Stimulated activated naive CD4-positive, alpha-beta T cell (primary cell): ENCODE measurements around the gene IFRD2.
"Not testable (repeated sequence)": the region's sequence is repeated elsewhere in the genome, so short reads cannot be mapped to it uniquely, and the experiment has no call there.

Experiments
- DNase-seq, 6 experiments: peaks; one replicate each; lab custom pipeline; 2025; lab: John Stamatoyannopoulos, UW

The IFRD2 gene

DNA sequence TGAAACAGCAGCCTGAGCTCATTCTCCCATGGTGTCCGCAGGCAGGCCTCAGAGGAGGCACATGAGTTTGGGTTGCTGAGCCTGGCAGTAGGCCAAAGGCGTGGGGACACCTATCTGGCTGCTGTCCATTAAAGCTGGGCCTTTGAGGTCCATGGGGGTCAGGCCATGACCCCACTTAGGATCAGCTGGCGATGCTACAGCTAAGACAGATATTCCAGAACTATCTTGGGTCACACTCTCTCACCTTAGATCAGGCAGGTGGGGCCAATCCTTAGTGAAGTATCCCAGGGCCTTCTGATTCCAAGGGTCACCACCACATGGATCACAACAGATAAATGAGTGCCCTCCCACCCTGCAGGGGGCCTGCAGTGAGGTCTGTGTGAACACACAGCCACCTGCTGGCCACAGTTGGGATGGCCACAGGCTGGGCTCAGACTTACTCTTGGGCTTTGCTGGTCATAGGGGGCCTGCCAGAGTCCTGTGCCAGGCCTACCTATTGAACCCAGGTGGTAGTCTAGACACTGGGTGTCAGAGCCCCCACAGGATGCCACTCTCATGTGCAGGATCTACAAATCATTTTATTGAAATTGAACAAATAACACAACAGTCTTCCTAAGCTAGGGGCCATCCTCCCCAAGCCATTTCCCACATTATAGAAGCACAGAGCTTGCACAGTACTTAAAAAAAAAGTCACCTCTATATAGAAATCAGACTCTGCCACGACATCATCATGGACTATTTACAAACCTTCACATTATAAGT is 32.3 kb upstream of the IFRD2 start:
- DNase-seq: peak; percentile 5 to 46 (median 34)

DNA sequence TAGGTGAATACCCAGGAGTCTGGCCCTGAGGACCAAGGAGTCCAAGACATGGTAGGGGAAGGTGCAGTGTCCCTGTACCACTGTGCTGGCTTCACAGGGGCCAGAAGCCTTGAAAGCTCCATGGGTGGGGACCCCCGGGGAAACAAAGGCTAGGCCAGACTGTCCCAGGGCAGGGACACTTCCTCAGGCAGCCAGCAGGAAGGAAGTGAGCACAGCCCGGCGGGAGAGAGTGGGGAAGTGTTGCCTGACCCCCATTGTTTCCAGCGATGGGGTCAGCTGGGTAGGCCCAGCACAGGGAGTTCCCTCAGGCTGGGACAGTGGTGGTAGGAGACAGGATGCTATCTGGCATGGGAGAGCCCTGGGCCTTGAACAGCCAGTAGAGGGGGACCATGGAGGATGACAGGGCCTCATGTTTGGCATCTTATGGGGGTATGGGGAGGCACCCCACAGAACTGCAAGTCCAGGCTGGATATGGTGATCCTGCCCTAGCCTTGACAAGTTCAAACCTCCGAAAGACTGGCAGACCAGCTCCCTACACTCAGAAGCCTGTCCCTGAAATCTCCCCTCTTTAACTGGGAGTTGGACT is 31.5 kb upstream of the IFRD2 start:
- DNase-seq: no peak

DNA sequence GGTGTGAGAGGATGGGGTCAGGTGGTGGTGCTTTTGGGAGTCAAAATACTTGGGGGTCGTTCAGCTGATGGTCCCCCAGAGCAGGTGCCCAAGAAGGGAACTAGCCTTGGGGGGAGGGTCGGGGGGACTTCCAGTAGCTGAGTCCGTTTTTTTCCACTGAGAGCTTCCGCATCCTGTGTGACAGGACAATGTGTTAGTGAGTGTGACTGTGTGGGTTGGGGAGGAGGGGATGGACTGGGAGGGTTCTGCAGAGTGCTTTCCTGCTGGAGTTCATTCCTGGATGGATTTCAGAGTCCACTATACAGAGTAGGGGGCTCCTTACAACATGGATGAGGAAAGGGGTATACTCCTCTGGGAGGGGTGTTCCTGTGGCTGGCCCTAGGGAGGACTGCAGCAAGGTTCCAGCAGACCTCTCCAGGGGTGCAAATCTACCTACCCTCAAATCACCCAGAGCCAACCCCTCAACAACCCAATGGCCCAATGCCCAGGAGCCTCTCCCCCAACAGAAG is 30.9 kb upstream of the IFRD2 start:
- DNase-seq: no peak

DNA sequence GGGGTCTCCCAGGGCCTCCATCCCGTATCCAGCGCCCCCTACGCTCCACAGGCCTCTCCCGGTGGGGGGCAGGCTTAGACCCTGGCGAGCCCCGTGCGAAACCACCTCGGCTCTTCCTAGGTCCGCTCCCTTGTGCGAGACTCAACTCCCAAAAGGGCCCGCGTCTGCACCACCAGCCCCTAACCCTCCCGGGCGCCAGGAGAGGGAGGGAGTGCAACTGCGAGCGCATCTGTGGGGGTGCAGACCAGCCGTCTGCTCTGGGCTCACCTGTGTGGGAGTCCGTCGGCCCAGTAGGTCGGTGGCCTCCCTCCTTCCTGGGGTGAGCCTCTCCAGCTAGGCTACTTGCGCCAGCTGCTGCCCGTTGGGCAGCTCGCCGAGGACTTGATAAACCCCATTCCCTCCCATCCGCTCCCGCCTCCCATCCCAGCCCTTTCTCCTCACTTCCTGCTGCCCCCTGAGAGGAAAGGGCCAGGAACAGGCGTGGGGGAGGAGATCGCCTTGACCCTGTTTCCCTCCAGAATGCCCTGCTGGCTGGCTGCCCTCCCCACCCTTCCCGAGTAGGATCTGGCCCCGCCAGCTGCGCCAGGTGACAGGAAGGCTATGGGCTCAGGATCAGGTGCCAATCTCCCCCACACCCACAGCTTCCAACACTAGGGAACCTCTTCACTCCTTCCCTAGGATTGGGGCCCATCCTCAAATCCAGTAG is 30.3 kb upstream of the IFRD2 start, which contains the start of gene HYAL2:
TSS of gene HYAL2 (minus strand) at position 360 of the 706 bp plus-strand sequence. CDS start 2,256 bp downstream, outside the sequence.
- no peak for DNase-seq

DNA sequence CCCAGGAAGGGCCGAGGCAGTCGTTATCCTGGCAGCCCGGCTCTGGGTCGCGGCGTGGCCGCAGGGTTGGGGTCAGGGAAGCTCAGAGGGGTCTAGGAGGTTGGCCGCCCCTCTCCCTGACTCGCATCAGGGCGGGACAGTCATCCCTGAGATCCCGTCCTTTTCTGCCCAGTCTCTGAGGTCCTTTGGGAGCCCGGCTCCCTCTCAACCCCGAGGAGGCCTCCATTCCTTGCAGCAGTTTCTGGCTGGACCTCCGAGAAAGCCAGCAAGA is 29.8 kb upstream of the IFRD2 start:
- no peak for DNase-seq

DNA sequence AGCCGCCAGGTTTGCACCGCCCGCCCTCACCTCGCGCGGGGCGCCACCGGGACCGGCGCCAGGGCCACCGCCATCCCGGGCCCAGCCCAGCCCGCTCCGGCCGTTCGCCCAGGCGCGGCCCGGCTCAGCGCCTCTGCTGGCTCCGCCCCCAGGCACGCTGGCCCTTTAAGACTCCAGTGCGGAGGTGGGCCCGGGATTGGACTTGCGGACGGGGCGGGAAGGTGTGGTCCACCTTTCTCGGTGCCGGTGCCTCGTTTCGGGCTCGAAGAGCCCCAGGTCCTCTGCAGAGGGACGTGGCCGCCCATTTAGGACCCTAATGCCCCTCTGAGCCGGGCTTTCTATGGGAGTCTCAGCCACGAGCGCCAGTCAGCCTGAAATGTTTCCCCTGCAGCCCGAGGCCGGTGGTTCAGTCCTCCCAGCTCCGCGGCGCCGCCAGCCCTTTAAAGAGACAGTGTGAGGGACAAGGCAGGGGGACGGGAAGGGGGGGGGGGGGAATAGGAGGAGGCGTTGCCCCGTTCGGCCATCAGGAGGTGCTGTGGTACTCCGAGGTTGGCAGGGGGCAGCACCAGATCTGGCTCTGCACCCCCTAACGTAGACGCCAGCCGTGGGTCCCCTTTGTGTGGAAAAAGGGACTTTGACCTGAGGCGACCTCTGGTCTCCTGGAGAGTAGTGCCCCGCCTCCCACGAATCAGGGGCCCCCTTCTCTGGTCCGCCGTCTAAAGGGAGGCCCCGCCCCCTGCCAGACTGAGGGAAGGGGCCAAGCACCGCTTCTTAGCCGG is 29.3 kb upstream of the IFRD2 start:
- DNase-seq: peak; percentile 72 to 91 (median 79)

DNA sequence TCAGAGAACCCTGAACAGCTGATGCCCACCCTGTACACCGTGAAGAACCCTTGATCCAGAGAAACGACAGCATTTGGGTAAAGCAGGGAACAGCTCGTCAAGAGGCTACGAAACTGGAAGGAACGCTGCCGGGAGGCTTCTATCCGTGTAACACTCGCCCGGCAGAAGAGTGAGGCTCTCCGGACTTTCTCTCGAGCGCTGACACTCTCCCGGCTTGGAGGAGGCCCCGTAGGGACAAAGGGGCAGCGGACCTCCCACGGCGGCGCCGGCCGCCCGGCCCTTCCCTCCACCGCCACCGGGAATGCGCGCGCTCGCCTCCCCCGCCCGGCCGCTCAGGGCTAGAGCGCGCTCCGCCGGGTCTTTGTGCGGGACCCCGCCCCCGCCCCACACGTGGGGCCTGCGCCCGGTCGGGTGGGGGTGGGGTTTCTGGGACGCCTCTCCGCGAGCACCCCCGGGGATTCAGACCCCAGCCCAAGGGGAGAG is 28.7 kb upstream of the IFRD2 start:
- peak in 5 of 6 experiments; percentile 33 to 85 (median 69) for DNase-seq

DNA sequence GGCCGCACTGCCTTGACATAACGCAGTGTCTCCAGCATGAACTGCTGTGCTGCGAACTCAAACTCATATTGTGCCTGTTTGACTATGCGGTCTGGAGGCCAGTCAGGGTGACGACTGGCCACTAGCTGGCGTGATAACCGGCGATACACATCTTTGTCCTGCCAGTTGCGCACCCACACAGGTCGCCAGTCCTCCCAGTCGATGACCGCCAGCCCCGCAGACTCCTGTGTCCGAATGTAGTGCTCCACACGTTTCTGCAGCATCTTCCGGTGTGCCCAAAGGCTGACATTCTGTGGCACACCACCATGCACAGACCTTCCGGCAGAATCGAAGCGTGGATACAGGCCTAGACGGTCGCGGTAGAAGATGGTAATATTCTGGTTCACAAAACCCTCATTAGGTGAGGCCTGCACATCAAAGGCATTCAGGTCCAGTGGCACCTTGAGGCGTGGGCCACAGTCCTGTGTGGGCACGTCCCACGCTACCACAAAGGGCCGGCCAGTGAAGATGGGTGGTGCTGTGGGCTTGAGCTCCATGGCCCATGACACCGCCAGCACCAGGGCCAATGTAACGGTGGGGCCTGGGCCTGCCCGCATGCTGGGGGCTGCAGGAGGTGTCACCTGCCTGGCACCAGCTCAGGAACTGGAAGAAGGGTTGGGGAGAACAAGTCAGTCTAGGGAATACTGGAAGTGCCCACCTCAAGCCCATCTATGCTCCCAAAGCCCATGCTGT is 27.8 kb upstream of the IFRD2 start:
- DNase-seq: no peak

DNA sequence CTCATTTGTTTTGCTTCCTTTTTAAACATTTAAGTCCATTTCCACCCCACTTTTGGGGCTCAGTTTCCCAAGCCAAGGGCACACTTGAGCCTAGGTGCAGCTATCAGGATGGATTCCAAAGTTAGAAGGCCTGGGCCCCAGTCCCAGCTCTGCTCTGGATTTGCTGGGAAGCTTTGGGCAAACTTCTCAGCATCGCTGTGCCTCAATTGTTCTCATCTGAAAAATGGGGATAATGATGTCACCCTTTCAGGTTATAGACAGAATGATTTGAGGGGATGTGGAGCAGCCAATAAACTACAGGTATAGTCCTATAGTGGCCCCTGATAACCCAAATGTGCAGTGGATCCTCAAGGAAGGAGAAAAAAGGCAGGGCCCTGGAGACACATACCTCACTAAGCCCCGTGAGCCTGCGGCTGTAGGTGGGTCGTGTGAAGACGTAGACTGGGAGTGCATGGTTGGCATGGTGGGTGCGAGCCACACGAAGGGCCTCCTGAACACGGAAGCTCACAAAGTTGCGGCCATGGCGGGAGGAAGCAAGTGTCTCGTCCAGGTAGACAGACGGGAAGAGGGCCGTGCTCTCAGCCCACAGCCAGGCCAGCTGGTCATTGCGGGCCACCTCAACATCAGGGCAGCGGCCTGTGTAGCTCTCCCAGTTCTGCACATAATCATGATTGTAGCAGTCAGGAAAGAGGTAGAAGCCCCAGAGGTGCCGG is 27.1 kb upstream of the IFRD2 start:
- DNase-seq: no peak

DNA sequence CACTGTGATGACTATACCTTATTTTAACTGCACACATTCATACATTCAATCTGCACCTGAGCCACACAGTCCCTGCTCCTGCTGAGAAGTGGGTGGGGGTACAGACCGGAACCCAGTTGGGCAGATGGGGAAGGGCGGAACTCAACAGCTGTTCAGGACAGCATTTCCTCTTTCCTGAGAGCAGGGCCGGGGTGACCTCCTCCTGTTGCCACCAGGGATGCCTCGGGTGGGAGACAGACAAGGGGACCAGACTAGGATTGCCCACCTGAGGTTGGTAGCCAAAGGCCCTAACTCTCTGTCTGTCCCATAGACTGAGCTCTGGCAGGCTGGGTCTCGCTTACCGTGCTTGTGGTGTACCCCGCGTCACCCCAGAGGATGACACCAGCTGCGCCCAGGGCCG is 26.4 kb upstream of the IFRD2 start:
- DNase-seq: no peak

DNA sequence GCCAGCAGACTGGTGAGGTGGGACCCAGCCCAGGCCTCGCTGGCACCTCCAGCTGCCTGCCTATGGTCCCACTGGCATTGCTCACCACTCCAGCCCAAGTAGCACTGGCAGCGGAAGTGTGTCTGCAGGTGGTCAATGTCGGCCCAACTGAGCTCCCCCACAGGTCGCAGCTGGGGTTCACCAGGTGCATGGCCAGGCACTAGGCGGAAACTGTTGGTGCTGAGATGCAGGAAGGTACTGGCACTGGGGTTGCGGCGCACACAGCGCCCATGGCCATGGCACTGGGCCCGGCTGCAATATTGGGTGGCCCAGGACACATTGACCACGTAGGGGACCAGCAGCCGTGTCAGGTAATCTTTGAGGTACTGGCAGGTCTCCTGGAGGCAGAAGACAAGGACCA is 25.9 kb upstream of the IFRD2 start:
- DNase-seq: no peak

DNA sequence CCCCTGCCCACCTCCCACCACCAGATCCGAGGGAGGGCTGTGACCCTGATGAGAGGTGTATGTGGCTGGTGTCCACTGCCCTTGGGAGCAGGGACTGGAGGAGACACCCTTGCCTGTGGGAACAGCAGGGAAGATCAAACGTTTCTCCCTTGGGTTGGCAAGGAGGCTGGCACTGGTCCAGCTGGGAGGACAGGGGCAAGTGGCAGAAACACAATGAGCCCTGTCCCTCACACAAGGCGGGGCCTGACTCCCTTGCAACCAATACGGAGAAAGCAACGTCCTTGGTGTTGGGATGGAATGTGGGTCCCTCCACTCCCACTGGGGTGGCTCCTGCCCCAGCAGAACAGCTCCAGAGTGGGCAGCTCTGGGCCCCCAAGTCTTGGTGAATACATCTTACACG is 25.1 kb upstream of the IFRD2 start:
- DNase-seq: no peak

DNA sequence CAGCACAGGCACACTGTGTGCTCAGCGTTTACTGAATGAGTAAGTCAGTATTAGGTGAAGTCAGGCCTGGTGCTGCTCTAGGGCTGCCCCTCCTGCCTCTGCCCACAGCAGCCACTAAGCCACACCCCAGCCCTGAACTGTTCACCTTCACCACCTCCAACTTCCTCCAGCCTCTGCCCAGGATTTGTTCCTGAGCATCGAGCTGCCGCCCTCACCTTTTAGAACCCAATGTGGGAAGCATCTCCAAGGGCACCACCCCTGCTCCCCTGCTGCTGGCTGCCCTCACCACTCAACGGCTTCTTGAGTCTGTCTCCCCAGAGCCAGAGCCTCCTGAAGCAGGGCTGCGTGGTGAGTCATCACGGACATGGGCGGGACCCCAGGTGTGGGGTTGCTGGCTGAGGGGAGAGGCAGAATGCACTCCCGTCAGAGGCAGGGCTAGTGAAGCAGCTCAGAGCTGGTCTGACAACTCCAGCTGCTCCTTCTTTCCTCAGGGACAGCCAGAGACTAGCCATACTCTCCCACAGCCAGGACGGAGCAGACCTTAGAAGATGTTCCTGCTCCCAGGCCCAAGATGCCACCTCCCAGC is 24.5 kb upstream of the IFRD2 start:
- no peak for DNase-seq

DNA sequence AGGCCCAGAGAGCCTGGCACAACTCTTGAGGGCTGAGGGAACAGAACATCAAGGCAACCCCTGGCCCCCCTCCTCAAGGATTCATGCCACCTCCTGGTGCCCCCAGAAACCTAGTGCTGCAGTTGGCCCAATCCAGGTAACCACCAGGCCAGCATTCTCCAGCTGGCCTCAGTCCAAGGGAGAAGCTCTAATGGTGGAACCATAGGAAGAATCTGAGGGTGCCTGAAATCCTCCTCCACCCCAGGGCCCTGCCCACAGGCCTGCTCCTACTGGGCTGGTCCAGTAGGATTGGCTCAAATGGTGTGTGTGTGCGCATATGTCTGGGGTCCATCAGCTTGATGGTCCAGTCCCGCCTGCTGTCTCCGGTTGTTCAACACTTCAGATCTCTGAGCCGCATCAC is 22.6 kb upstream of the IFRD2 start:
- no peak for DNase-seq

DNA sequence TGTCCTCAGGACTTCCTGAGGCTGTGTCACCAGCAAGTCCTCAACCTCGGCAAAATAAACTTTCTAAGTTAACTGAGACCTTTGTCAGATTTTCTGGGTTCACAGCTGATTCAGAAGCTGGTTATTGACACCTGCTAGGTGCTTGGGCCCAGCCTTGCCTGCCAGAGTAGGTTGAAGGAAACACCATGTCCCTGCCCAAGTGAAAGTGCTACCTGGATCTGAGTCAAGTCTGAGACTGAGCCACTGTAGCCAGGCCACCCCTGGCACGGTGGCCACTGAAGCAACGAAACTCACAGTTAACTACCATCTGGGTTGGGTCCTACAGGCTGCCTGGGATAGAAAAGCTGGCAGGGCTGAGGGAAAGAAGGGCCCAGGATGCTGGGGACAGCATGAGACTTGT is 22.1 kb upstream of the IFRD2 start:
- DNase-seq: no peak

DNA sequence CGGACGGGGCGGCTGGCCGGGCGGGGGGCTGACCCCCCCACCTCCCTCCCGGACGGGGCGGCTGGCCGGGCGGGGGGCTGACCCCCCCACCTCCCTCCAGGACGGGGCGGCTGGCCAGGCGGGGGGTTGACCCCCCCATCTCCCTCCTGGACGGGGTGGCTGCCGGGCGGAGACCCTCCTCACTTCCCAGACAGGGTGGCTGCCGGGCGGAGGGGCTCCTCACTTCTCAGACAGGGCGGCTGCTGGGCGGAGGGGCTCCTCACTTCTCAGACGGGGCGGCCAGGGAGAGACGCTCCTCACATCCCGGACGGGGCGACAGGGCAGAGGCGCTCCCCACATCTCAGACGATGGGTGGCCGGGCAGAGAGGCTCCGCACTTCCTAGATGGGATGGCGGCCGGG is 19.8 kb upstream of the IFRD2 start:
- DNase-seq: not testable (repeated sequence)

DNA sequence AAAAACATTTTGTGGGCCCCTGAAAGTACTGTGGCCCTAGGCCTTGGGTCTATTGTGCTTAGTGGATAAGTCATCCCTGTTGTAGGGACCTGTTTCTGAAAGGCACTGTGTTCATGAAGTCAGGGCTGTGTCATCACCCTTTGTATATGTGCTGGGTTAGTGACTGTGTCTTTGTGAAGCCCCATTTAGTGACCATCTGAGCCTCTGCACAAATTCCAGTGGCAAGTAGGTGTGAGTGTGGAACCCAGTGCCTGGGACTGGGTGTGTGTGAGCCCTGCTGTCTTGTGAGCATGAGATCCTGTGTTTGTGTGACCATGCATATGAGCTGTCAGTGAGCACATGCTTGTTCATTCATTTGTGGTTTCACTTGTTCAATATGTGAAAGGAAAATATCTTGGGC is 12.4 kb upstream of the IFRD2 start:
- no peak for DNase-seq

DNA sequence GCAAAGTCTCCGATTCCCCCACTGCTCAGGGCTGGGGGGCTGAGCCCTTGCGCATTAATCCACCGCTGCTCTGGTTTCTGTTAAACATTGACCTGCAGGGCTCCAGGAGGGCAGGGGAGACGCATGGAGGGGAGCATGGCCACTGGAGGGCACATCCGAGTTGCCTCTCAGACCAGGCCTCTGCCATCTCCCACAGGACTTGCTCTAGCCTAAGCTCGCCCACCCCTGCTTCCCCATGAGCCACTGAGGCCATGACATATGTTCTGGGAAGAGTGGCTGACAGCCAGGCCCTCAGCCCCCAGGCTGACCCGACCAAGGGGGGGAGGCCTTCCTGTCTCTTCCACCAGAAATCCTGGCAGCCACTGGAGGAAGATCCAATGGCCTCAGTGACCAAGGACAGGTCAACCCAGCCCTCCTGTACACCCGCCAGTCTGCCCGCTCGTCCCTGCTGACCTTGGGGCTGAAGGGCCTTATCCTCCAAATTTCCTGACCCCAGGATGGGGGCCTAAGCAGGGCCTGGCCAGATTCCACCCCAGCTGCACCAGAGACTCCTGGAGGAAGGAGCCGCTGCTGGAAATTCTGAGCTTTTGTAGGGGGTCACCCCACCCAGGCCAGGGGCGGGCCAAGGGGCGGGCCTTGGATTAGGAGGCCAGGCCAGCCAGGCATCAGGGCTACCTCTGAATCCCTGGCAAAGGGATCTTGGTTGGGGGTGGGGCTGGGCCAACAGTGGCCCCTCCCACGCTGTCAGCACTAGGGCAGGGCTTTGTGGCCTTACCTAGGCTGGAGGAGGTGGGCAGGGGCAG is 11.0 kb upstream of the IFRD2 start, which contains the start of gene HYAL1:
TSS of gene HYAL1 (minus strand) at position 562 of the 803 bp plus-strand sequence. CDS start 618 bp downstream, outside the sequence.
- DNase-seq: no peak
